Fibroblast of peridontal ligament (primary cell): ENCODE data around the gene NKX1-1.

ENCODE experiments used
- DNase-seq: peaks from one replicate; pipeline ENCODE4 v3.0.0-alpha.2; 2010; ENCODE audit errors: extremely low read depth

Gene NKX1-1

DNA sequence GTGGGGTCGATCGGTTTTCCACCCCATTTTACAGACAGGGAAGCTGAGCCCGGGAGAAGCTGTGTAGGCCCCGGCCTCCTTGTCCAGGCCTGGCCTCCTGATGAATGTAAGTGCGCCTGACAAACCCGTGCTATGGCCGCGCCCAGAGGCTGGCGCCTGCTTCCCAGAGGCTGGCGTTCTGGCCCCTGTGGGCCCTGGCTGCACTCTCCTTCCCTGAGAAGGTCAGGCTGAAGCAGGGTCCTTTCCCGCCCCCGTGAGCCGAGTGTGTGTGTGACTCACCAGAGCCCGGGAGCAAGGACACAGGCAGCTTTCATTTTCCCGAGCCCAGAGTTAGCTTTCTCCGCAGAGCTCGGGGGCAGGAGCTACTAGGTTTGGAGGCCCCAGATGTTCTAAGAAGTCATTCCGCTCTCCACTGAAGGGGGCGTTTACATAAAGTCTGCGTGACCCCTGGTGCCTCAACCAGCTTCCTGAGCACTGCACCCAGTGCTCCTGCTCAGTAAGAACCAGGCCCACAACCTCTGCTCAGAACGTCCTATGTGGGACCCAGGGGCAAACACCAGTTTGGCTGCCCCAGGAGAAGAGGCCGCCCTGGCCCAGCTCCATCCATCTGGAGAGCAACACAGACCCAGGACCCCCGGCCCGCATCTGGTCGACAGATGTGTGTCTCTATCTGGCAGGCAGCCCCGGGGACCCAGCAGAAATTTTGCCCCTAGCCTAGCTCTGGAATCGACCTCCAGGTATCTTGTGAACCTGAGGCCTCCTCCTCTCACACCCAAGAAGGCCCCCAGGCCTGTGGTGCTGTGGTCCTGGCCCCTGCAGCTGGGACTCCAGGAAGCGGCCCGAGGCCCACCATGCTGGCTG is 45.6 kb downstream of the NKX1-1 start:
- DNase-seq = peak; percentile 28

DNA sequence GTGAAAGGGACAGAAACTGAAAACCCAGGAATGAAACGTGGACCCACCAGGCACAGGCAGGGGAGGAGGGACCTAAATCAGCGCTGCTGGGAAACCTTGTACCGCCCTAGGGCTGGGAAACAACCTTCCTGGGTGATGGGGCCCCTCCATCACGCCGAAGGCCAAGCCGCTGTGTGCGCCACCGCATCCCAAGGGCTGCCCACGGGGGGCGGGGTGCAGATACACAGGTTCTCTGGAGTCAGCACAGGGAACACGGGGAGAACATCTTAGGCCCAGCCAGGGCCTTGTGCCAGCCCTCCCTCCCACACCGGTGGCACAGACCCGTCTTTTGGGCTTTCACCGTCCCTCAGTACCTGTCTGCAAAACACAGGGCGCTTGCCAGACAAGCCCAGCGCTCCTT is 46.3 kb downstream of the NKX1-1 start:
- DNase-seq = no peak

DNA sequence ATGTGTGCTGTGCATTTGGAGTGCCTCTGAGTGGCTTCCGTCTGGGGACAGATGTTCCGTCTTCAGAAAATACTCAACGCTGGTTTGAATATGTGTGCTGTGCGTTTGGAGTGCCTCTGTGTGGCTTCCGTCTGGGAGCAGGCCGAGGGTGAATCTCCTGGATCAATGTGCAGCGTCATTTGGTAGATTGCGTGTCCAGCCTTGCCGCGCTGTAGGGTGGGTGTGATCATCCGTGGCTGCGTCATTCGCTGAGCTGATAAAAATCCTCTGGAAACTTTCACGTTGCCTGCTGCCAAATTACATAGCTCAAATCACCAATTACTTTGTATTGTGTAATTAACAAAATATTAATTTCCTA is 47.1 kb downstream of the NKX1-1 start:
- DNase-seq = no peak

DNA sequence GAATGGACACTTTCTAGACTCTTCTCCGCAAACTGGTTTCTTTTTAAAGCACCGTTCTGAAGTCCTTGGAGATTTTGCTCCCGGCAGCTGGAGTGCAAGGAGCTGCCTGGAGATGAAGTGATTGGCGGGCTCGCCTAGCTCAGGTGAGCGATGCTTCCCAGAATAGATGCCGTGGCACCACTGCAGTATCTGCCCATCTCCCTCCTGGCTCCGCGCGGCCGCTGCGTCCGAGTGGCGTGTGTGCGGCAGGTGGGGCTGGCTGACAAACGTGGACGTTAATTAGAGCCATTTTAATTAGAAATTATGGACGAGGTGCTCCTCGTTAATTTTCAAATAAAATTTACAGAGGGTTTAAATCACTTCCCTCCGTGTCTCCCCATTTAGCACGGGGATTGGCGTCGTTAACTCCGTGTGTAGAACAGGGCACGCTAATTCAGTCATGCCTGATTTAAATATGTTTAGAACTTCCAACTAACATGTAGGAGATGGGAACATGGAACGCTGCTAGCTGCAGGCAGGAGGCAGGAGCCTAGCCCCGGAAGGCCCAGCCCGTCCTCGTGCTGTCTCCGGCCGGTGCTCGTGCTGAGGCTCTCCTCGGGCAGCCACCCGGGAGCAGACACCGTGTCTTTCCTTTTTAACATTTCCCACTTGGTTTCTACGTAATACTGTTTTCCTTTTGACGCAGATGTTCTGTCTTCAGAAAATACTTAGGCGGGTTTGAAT is 47.7 kb downstream of the NKX1-1 start:
- DNase-seq = no peak

DNA sequence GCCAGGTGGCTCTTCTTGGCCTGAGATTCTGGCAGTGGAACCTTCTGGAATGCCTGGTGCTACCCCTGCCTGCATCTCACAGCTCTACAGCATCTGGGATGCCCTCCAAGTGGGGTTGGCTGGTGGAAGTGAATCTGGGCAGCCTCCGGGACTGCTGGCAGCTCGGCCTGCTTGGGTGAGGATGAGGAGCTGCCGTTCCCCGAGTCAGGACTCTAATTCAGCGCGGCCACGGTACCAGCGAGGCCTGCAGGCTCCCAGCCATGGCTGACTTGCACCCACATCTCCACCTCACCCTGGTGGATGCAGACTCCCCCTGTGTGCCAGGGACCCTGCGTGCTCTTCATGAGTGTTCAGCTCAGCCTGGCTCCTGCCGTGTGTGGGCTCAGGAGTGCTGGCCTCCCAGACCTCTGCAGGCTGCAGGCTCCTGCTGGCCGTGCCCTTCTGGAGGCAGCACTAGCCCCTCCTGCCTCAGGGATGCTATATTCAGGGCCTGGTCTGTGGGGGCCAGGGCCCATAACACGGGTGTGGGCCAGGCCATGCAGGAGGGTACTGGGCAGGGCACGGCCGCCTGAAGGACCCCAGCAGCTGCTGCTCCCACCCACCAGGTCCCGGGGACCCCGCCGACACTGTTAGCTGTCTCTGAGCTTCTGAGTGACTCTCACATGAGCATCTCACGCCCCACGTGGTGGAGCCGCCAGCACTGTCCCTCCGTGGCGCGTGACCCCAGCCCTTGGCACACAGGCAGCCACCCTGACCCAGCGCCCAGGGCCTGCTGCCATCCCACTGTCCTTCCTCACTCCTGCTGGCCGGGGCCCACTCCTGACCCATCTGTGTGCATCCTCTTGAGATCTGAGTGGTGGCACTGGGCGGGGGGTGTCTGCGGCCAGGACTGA is 48.6 kb downstream of the NKX1-1 start:
- no peak for DNase-seq

DNA sequence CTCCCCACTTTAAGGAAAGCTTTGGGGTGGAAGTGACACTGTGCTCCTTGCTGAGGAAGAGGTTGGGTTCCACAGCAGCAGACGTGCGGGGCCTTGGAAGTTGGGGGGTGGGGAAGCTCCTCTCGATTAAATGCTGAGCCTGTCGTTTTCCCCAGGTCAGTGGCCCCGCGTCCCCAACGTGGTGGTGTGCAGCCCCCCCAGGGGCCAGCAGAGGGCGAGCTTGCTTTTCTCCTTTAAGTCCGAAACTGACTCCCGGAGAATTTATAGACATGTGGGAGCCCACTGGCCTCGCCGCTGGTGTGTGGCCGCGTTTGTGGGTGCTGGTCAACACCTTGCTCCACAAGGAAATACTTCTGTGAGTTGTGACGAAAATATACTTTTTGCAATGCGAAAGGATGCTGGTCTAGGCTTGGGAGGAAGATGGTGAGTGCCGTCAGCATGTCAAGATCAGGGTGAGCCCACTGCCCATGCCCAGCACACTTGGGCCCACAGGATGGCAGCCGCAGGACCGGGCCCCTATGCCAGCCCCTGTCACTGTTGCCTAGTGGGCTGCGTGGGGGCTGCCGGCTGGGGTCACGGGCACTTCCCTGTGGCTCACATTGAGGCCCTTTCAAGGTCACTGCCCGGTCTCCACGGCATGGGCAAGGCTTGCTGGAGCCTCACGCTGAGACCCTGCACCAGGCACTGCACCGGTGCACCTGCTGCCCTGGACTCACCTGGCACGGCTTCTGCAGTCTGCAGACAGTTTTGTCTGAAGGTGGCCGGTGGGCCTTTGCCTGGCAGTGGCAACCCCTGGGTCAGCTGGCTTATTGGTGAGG is 49.9 kb downstream of the NKX1-1 start:
- peak; percentile 64 for DNase-seq

DNA sequence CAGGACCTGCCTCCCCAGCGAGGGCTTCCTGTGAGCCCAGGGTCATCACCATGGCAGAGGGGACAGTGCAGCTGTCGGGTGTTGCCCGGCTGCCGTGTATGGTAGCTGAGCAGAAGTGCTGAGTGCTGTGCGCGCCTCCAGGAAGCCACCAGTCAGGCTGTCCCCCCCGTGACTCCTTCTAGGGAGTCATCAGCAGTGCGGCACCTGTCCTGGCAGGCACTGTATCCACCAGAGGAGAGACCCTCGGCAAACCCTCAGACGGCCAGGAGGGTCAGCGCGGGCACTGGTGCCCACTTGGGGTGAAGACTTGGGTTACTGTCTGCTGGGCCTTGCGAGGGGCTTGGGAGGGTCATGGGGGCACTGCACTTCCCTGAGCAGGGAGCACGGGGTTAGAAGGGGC is 50.9 kb downstream of the NKX1-1 start:
- no peak for DNase-seq

DNA sequence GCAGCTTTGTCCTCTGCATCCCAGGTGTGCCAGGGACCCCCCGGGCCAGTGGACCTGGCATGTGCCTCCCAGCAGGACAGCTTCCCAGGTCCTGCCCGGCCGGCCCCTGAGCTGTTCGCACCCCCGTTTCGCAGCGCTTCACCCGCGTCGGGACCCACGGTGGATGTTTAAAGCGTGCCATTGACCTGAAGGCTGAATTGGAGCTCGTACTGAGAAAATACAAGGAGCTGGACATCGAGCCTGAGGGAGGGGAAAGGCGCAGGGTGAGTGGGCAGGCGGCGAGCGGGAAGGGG is 51.3 kb downstream of the NKX1-1 start:
- DNase-seq = no peak

DNA sequence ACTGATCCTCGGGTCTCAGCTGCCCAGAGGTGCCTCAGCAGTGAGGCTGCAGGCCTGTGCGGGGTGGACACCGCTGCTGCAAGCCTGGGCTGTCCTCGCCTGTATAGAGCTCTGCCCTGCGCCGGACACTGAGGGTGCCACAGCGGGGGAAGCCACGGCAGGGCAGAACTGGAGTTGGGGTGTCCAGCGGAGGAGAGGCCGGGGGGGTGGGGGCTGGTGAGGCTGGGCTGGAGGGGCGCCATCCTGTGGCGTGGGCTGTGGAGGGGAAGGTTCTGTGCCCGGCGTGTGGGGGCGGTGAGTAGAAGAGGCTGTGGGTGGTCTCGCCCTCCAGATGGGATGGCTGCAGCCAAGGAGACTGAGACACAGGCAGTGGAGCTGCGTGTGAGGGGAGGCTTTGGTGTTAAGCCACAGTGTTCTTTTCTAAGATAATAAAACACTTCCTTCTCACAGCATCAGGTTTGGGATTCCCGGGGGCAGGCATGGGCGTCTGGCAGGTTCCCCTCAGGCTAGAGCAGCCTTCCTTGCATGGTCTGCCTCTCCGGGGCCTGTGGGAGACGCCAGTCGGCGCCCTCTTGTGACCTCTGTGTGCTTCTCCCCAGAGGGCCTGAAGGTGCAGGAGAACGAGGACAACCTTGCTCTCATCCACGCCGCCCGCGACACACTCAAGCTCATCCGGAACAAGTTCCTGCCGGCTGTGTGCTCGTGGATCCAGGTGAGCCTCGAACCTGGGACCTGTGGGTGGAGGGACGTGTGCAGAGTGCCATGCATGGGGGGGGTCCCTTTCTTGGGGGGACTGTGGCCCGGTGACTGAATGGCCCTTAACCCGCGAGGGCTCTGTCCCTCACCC is 51.9 kb downstream of the NKX1-1 start:
- no peak for DNase-seq

DNA sequence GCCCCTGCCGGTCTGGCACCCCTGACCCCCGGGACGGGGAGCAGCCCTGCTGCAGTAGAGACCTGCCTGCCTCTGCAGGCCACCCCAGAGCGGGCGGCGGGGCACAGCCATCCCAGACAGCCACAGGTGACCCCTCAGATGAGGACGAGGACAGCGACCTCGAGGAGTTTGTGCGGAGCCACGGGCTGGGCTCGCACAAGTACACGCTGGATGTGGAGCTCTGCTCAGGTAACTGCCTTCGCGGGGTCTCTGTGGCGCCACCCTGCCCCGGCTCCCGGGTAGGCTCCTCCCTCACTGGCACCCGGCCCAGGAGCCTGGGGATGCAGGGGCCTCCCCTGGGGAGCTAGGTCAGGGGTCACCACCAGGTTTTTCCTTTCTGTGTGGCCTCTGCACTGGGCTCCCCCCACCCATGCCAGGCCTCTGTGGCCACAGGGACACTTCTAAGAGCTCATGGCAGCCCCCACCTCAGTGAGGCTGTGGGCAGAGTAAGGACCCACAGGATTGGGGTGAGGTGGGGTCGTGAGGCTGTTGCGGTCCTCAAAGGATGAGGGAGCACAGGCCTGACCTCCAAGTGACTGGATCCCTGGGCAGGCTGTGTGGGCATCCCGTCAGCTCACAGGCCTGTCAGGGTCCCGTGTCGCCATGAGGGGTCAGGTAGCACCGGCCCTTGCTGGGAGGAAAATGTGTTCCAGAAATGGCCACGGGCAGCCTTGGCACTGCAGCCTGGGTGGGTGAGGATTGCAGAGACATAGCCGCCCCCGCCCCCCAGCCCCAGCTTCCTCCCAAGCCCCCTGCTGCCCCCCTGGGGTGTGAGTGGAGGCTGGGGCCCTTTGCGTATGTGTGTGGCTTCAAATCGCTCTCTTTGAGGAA is 52.8 kb downstream of the NKX1-1 start:
- no peak for DNase-seq
